NCI-H446 treated with DMSO at 0.1 percent for 48 hours (cell line): ENCODE measurements around the gene PACS1.

ENCODE experiments used
- DNase-seq: peaks from one replicate; lab custom pipeline; 2025; lab: John Stamatoyannopoulos, UW

Gene PACS1

DNA sequence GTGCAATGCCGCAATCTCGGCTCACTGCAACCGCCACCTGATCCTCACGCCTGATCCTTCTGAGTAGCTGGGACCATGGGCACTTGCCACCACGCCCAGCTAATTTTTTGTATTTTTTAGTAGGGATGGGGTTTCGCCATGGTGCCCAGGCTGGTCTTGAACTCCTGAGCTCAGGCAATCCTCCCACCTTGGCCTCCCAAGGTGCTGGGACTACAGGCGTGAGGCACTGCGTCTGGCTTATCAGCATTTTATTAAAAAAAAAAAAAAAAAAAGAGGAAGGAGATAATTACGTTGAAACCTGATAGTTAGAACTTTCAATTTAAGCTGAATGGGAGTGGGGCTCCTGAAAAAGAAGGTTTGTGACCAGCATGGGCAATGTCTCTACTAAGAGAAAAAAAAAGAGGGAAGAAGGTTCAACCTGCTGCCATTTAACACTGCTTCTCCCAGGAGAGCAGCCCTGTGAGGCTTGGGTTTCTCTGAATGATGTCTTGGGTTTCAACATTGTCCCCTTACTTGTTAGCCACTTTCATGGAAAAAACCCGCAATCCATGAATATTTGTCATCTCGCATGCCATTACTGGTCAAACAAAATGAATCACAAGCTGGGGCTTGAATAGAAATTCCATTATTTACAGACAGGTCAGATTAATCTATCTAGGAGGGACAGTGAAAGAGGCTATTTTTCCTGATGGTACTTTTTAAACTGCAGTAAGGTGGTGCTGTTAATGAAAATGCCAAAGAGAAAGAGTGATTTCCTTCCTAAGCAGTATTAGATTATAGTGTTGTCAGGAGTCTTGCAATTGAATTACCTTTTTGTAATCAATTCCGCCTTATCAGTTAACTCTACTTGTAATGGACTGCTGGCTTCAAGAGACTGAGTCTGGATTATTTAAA, 72.5 kb downstream of the PACS1 start:
- no peak for DNase-seq

DNA sequence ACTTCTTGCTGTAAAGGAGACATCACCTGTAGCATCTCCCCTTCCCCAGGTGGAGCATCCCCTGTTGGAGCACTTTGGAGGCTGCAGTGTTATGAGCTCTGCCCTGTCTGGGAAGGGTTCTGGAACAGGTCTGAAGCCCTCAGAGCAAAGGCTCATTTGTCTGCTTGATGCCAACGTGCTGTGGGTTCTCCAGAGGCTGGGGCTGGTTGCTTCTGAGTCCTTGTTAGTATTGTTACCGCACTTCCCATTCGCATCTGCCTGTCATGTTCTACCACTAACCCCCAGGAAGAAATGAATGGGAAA, 73.1 kb downstream of the PACS1 start:
- DNase-seq = no peak

DNA sequence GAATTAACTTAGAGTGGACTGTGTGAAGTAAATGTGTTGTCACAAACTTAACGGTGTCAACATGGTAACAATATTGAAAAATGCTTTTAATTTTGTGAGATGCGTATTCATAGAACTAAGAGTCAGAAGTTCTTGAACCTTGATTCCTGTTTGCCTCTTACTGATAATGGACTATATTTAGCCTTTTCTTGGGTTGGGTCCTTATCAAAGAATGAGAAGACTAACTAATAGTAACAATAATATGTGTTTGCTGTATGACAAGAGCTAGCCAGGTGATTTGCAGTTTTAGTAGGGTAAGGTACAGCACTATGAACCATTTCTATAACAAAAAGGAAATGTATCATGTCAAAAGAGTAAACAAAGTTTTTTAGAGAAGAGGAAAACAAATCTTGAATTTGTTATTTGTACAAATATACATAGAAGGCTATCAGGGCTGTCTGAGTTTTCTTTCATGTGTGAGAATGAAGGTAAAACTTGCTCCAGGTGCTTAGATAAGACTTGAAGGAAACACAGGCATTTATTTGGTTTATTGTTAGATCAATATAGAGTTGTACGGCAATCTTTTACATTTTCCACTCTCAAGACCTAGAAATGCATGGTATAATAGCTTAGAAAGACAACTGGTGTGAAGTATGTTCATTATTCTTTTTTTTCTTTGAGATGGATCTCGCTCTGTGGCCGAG, 74.1 kb downstream of the PACS1 start:
- DNase-seq = no peak

GRCh38 chr11:66146074-66146473, 76.0 kb downstream of the PACS1 start:
- no peak for DNase-seq

DNA sequence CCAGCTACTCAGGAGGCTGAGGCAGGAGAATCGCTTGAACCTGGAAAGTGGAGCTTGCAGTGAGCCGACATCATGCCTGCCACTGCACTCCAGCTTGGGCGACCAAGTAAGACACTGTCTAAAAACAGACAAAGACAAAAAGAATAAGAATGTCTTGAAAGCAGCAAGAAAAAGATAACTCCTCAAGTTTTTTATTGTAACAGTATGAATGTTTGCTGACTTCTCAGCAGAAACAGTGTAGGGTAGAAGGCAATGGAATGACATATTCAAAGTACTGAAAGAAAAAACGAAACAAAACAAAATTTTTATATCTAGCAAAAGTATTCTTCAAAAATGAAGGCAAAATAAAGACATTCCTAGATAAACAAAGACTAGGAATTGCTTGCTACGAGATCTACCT, 76.9 kb downstream of the PACS1 start:
- no peak for DNase-seq

DNA sequence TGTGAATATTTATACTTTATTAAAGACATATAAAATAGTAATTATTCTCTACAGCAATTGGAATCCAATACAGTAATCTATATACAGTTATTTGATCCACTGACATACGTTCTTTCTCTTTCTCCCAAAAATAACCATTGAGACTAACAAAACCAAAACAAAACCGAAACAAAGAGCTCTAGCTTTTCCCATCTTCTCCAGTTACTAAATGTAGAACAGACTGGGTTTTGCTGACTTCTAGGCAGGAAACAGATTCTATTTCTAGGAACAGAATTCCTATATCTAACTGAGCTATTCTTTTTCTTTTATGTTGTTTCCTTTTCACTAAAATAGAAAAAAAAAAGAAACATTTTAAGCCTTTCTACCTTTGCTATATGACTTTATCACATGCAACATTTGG, 80.1 kb downstream of the PACS1 start:
- no peak for DNase-seq

DNA sequence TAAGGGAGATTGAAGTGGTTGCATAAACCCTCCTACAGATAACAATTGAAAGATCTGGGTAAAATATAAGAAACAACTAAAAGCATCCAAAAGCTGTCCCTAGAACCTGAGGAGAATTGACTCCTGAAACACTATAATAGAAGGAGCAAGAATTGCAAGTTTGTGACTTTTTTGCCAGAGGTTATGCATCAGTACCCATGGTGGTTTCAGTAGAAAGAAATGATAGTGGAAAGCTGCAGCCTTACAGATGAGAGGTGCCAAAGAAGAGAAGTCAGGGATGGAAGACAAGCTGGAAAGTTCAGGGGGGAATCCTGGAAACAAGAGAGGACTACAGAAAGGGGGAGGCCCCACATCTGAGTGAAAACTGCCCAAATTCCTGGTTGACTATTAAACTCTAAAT, 80.7 kb downstream of the PACS1 start:
- DNase-seq = no peak

GRCh38 chr11:66151273-66151672, 81.2 kb downstream of the PACS1 start:
- DNase-seq = no peak

GRCh38 chr11:66154109-66154508, 84.0 kb downstream of the PACS1 start:
- DNase-seq = no peak

GRCh38 chr11:66155387-66156073, 85.5 kb downstream of the PACS1 start:
- no peak for DNase-seq

DNA sequence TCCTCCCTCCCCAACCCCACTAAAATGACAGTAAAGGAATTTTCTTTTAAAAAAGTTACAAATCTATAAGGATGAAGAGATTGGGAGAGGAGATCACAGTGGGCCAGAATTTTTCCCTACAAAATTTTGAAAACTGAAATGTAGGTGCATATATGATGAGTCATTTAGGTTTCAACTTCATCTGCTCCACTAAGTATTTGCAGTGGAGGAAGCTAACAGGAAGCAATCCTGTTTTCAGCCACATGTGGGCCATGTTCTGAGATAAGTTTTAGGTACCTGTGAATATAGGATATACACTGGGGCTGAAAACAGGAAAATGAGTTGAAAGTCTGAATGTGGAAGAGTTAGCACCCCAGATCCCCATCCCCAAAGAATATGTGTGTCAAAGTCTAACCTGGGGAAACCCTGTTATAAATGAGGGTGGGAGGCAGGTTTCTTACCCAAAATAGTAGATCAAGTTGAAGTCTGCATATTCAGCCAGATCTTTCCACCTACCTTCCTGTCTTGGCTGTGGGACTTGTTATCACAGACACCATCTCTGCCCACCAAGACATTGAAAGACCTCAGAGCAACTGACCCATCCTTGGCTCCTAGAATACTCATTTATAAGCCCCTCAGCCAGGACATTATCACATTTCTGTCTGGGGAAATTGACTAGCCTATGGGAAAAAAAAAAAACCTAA, 87.3 kb downstream of the PACS1 start:
- no peak for DNase-seq

DNA sequence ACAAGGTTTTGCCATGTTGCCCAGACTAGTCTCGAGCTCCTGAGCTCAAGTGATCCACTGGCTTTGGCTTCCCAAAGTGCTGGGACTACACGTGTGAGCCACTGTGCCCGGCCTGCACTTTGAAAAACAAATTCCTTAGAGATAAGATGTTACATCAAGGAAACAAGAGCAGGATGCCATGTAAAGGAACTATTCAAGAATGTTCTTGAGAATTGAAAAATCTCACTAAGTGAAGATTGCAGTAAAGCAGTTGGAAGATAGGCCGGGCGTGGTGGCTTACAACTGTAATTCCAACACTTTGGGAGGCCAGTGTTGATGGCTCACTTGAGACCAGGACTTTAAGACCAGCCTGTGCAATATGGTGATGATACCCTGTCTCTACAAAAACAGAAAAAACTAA, 88.1 kb downstream of the PACS1 start:
- DNase-seq = no peak

- DNase-seq = no peak
These were observed 89.4 kb downstream of the PACS1 start for GRCh38 chr11:66159324-66159984.

DNA sequence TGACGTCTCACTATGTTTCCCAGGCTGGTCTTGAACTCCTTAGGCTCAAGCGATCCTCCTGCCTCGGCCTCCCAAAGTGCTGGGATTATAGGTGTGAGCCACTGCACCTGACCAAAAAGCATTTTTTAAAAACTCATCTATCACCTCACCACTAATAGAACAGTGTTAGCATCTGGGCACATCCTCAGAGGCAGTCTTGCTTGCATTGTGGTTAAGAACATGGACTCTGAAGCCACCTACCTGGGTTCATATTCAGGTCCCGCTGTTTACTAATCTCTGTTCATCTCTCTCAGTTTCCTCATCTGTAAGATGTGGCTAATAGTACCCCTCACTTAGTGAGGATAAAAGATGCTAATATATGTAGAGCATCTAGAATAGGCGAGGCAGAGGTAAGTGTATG, 90.6 kb downstream of the PACS1 start:
- no peak for DNase-seq

DNA sequence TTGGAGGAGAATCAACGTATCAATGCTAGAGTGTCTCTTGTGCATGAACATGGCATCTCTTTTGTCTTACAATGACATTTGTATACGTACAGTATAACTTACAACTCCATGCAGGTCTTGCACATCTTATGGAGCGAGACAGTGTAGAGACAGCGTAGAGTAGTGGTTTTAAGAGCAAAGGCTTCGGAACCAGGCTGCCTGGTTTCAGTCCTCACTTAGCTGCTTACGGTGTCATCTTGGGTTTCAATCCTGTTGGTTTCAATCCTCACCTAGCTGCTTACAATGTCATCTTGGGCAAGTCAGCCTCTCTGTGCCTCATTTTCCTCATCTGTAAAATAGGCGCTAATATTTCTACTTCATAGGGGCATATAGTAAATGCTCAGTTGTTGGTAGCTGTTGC, 98.2 kb downstream of the PACS1 start:
- DNase-seq = no peak

DNA sequence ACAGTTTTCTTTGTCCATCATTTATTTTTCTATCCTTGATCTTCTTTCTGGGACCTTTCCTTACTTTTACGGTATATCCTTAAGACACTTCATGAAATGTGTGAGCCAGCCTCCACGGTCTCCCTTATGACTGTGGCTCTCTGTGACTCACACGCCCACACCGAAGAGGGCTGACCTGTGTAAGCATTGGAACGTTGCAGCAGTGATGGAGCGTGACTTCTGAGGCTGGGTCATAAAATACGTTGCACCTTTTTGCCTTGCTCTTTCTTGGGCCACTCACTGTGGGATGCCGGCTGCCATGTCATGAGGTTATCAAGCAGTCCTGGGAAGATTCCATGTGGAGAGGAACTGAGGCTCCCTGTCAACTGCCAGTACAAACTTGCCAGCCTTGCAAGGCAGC, 102.1 kb downstream of the PACS1 start:
- DNase-seq = no peak

- no peak for DNase-seq
These were observed 106.6 kb downstream of the PACS1 start for GRCh38 chr11:66176650-66177049.

GRCh38 chr11:66178183-66178582, 108.1 kb downstream of the PACS1 start:
- DNase-seq = no peak

DNA sequence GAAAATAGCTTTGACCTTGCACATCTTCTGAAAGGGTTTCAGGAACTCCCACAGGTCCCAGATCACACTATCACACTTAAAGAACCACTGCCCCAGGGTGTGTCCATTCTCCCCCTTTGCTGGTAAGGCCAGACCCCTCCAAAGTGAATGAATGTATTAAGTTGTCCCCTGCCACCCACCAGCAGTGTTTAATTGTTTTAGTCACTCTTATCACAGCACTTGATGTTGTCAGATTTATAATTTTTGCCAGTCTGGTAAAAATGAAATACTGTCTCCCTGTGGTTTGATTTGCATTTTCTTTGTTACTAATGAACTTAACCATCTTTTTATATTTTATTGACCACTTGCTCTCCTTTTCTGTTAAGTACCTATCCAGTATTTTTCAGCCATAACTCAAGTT, 108.8 kb downstream of the PACS1 start:
- DNase-seq = no peak

- no peak for DNase-seq
These were observed 111.7 kb downstream of the PACS1 start for GRCh38 chr11:66181632-66182315.

DNA sequence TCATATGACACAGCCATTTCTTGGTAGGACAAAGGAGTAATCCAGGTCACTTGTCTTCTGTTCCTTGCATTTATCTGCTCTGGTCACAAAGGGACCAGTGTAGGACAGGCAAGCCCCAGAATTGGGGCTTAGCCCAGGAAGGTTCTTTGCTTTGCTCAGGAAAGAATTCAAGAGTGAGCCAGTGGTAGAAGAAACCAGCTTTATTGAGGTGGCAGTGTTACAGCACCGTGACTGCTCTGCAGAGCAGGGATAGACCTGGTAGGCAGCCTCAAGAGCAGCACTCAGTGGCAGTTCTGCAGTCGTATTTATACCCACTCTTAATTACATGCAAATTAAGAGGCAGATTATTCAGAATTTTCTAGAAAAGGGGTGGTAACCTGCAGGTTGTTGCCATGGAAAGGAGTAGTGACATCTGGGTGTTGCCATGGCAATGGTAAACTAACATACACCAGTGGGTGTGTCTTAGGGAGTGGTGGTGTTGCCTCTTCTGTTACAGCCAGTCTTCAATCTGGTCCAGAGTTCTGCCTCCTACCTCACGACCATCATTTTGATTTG, 113.5 kb downstream of the PACS1 start:
- no peak for DNase-seq
